HG02763 (cell line): ENCODE results near the gene MOGAT2.
"Not testable (repeated sequence)": the region's sequence is repeated elsewhere in the genome, so short reads cannot be mapped to it uniquely, and the experiment has no call there.

ENCODE experiments used
- ATAC-seq: cut with Tn5 transposase; IDR thresholded peaks from one replicate; pipeline ENCODE4 v1.9.1; 2021; ENCODE audit warnings: mild to moderate bottlenecking, moderate library complexity; ENCODE audit not compliant: unreplicated experiment

MOGAT2 gene

DNA sequence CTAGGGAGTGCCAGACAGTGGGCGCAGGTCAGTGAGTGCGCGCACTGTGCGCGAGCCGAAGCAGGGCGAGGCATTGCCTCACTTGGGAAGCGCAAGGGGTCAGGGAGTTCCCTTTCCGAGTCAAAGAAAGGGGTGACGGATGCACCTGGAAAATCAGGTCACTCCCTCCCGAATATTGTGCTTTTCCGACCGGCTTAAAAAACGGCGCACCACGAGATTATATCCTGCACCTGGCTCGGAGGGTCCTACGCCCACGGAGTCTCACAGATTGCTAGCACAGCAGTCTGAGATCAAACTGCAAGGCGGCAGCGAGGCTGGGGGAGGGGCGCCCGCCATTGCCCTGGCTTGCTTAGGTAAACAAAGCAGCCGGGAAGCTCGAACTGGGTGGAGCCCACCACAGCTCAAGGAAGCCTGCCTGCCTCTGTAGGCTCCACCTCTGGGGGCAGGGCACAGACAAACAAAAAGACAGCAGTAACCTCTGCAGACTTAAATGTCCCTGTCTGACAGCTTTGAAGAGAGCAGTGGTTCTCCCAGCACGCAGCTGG, 31.2 kb downstream of the MOGAT2 start:
- ATAC-seq: not testable (repeated sequence)

DNA sequence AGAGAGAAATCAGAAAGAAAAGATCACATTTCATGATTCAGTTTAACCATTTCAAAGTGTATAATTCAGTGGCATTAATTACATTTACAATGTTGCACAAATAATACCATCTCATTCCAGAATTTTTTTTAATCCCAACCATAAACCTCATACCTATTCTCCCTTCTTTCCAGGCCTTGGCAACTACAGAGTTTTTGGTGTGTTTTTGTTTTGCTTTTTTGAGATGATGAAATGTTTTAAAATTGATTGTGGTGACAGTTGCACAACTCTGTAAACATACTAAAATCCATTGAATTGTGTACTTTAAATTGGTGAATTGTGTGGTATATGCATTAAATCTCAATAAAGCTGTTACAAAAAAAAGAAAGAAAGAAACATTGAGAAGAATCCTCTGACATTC, 37.3 kb downstream of the MOGAT2 start:
- not testable (repeated sequence) for ATAC-seq

DNA sequence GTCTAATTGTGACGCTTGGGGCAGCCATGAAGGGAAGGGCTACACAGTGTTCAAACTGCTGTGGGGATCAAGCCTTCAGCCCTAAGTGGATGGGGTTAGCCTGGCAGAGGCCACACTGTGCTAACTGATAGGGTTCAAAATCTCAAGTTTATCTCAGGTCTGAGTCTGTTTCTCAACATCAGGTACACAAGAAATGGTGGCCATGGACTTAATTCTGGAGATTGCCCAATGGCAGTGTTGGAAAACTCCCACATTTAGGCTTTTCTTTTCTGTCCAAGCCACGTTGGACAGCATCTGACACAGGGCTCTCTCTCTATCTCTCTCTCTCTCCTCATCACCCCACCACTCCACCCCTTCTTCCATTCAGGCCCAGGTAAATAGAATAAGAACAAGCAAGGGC, 40.0 kb downstream of the MOGAT2 start:
- no peak for ATAC-seq

GRCh38 chr11:75759832-75760231, 42.2 kb downstream of the MOGAT2 start:
- no peak for ATAC-seq

DNA sequence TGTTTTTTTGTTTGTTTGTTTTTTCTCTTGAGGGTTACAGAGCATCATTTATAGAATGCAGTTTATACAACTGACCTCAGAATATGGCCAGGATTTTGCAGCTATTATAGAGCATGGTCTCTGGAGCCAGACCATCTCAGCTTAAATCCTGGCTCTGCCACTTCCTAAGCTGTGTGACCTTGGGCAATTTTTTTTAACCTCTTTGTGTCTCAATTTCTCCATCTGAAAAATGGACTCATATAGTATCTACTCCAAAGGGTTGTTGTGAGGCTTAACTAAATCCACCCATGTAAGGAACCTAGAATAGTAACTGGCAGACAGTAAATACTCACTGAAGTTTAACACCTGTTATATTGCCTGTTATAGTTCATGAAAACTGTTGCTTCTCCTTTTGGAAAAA, 42.6 kb downstream of the MOGAT2 start:
- no peak for ATAC-seq

- no peak for ATAC-seq
Measured at GRCh38 chr11:75760710-75761493, 43.3 kb downstream of the MOGAT2 start.

- ATAC-seq: no peak
Measured at GRCh38 chr11:75762158-75762557, 44.5 kb downstream of the MOGAT2 start.

DNA sequence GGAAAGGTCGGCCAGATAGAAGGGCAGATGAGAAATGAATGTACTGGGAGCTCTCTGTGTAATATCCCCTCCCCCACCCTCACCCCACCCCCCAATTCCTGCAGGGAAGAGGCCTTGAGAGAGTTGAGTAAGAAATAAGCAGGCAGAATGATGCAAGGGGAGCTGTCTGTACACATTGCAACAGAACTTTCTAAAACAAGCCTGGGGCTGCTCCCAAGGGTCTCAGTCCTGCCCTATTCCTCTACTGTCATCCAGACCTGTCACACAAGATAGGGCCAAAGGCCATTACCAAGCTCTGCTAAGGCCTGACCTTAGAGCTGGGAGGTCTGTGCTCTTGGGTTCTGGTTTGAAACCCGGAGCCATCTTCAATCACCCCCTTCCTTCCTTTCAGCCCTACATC, 45.2 kb downstream of the MOGAT2 start:
- ATAC-seq: no peak

DNA sequence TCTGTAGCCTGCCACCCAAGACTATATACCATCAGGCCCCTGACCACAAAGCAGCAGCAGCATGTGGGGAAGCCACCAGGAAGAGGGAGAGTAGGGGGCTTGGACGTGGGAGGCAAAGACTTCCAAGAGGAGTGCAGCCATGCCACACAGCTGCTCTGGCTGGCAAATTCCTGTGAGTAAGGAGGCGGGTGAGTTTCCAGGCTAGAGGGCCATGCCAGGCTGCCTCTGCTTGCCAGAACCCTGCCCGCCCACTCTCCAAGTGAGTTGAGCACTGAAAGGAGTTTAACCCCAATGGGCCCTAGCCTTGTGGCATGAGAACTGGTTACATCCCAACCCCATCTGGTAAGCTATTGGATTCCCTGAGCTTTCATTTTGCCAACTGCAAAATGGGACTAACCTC, 46.2 kb downstream of the MOGAT2 start:
- ATAC-seq: no peak

DNA sequence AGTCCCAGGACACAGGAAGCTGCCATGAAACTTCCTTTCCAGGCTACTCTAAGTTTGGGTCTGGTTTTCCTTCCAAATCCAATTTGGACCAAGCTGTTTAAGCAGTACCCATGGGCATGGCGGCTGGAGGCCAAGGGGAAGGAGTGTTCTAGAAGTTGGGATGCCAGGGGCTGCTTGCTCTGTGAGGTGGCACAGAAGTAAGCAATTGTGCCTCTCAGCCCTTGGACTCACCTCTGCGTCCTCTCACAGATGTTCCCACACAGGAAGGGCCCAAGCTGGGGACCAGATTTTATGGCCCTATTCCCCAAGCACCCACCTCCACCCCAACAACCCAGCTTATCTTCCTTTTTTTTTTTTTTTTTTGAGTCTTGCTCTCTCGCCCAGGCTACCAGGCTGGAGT, 47.5 kb downstream of the MOGAT2 start:
- no peak for ATAC-seq

DNA sequence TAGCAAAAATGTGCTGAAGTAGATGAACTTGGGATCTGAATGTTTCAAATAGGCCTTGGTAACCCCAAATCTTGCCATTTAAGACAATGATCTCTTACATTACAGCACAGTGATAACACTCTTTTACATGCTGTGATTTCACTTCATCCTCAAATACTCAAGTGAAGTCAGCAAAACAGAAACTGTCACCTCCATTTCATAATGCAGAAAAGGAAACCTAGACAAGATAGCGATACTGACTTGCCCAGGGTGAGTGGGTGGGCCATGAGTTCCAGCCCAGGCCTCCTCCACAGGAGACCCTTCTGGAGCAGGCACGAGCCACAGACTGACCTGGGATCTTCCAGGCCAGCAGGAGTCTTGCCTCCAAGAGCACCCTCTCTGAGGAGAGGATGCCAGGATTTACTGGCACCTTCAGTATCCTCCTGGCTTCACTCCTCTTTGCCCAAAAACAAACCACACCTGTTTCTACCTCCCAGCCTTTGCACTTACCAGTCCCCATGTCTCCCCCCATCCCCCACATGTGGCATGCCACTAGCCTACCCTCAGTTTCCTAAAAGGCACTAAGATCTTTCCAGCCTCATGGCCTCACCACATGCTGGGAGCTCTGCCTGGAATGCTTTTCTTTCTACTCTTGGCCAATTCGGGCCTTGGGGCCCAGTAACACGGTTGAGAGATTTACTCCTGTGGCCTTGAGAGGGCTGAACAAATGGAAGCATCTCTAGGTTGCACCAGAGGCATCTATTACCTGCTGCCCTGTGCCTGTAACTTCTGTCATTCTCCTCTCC, 49.0 kb downstream of the MOGAT2 start:
- no peak for ATAC-seq

- no peak for ATAC-seq
Measured at GRCh38 chr11:75767228-75767572, 49.6 kb downstream of the MOGAT2 start.

GRCh38 chr11:75767793-75768111, 50.1 kb downstream of the MOGAT2 start:
- no peak for ATAC-seq

- ATAC-seq: peak; percentile 58
Measured at GRCh38 chr11:75768112-75768908, 50.7 kb downstream of the MOGAT2 start, which contains the start of gene DGAT2. Gene DGAT2 (plus strand): TSS chr11:75768778. CDS start chr11:75768992, 214 bp downstream.

GRCh38 chr11:75768909-75769771, 51.5 kb downstream of the MOGAT2 start:
- ATAC-seq: no peak

DNA sequence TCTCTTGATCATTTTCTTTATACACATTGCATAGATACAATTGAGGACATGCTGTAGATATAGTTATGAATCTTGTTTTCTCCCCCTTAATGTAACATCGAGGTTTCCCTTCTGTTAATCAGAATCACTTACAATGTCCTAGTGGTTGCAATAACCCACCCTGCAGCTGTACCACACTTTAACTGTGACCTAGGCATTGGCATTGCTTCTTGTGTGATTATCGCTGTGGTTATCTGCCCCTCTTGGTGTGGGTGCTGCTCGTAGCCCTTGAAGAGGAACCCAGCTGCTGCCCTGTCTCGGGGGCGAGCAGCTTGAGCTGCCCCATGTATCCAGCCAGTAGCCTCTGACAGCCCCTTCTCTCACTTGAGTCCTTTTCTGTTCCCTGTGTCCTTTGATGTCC, 52.5 kb downstream of the MOGAT2 start:
- no peak for ATAC-seq

DNA sequence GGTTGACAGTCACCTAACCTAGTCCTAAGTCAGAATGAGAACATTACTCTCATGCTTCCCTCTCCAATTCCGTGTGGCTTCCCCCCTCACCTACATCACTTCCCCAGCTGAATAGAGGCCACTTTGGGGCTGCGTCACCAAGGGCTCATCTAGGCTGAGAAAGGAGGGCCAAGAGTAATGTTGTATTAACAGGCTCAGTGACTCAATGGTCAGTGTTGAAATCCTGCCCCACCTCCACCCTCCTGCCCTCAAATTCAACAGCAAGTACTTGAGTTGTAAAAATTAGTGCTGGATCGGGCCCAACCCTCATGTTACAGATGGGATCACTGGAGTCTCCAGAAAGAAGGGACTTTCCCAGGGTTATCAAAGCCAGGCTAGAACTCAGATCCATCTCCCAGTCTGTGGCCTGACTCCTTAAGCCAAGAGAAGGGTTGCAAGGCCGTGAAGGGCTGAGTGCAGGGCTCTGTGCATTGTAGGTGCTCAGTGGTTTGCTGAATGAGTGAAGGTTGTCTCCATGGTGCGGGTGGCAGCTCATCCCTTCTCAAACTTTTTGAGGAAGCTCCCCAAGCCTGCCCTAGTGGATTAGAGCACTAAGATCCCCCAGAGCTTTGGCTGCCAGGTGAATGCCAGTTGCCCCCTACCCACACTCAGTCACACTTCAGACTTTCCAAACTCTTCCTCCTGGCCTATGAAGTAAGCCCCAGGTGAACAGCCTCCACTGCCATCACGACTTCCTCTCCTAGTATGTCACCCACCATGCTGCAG, 54.2 kb downstream of the MOGAT2 start:
- no peak for ATAC-seq

GRCh38 chr11:75773595-75774353, 56.1 kb downstream of the MOGAT2 start:
- ATAC-seq: peak; percentile 78

- no peak for ATAC-seq
Measured at GRCh38 chr11:75775056-75775455, 57.4 kb downstream of the MOGAT2 start.
